ENCODE measurements around the gene LAMA4. TPM values are rescaled to one million over a fixed set of nuclear protein-coding genes. Genes with fewer than 3 reads are reported as not detected.

The LAMA4 gene
- polyA plus RNA-seq (ENCODE audit: insufficient read length in 4 of 4), result 100 to 1,000 TPM in 1 of 4 donors, 10 to 100 TPM in 3; 83.4 to 109 (median 89.0) TPM

DNA sequence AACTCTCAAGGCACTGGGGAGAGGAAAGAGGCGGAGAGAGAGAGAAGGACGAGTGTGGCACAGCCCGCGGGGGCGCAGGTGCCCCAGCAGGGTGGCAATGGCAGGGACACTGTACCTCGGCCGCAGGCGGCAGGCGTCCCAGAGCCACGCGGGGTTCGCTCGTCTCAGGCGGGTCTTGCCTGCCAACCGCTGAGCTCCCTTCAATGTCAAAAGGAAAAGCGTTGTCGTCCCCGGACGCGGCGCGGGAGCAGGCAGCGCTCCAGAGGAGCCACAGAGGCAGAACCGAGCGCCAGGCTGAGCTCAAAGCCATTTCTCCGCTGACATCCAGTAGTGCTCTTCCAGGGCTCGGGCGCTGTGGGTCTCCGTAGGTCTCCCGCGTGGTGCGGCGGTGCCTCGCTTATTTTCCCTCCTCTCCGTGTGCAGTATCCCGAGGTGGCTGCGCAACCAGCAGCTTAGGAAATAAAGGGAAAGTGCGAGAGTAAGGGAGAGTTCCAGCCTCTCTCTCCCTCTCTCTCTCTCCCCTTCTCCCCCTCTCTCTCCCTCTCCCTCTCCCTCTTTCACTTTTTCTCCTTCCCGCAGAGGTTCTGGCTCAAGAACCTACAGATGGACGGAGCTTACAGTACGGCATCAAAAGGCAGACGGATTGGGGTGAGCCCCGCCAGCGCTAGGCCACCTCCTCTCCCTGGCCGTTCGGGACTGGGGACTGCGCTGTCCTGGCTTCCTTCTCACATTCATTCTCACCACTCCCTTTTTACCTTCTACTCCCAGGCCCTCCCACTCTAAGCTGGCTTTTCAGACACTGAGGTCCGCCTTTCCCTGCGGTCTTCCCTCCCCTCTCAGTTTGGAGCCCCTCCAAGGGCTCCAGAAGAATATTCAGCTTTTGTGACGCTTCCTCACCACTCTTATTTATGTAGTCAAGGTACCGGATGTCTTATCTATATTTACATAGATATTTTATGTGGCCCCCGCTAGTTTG lies at the start of gene LAMA4:
Gene LAMA4 (minus strand): TSS at position 727 of the 976 bp plus-strand sequence. CDS start 417 bp downstream, at position 310.
- peak in 2 of 4 donors; percentile 61 to 69 for DNase-seq (ENCODE audit: low read depth in 4 of 4, low spot score in 2 of 4)

- DNase-seq (ENCODE audit: low read depth in 4 of 4, low spot score in 2 of 4), result no peak
Measured at GRCh38 chr6:112302142-112302705, 47.9 kb upstream of the LAMA4 start.

GRCh38 chr6:112300896-112301295 lies 46.5 kb upstream of the LAMA4 start:
- DNase-seq (ENCODE audit: low read depth in 4 of 4, low spot score in 2 of 4), result no peak

DNA sequence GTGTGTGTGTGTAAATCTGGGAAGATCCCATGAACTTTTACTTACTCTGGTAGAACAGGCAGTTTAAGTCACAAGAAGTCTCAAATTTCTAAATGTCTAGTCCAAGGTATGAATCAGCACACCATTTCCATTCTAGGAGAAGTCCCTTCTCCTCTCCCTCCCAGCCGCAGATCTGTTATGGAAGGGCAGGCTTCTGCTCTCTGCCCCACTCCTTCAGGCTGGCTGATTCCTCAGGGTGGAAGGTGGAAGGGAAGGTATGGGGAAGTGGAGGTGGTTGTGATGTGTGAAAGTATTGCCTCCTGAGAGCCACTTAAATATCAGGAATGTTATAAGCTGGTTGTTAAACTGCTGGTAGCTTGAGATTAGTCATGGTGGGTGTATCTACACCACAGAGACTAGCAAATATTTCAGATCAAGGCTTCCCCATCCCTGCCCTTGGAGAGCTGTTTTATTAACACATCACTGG lies 44.5 kb upstream of the LAMA4 start:
- DNase-seq (ENCODE audit: low read depth in 4 of 4, low spot score in 2 of 4), result no peak

DNA sequence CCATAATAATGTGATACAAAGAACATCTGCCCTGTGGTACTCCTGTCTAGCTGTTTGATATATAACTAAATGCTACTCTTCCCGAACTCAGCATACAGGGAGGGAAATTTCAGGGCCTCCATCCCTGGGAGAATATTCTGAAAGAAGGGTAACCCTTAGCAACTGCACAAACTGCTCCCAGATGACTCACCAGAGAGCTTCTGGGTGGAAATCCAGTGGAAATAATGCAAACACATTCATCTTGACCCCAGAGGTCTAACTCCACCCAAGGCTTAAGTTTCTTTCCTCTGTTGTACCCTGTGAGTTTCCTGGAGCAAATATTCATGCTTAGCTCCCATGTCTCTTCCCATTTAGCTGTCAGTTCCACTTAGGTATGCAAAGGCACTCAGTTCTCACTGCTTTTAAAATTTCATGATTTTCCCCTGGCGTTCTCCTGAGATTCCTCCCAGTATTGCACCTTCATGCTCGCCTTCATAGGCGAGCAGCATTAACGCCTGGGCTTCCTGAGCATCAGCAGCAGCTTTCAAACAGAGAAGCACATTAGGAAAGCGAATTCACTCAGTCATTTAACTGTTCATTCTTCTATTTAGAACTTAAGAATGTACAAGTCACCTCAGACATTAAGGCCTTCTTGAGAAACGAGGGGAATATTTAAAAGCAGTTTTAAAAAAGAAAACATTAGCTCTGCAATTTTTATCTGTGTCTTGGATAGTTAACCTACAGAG lies 43.8 kb upstream of the LAMA4 start:
- DNase-seq (ENCODE audit: low read depth in 4 of 4, low spot score in 2 of 4), result no peak

DNA sequence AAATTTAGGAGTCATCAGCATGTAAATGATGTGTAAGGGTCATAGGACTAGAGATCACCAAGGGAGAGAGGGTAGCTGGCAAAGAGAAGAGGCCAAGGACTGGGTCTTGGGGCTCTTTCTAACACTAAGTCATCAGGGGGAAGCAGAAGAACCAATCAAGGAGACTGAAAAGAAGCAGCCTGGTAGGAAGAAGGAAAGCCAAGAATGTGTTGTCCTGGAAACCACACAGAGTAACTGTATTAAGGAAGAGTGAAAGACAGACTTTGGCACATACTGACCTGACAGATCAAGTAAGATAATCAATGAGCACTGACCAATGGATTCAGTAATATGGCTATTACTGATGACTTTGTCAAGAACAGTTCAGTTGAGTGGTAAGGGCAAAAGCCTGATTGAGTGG lies 42.3 kb upstream of the LAMA4 start:
- DNase-seq (ENCODE audit: low read depth in 4 of 4, low spot score in 2 of 4), result no peak

- no peak for DNase-seq (ENCODE audit: low read depth in 4 of 4, low spot score in 2 of 4)
Measured at GRCh38 chr6:112296122-112296521, 41.8 kb upstream of the LAMA4 start.

GRCh38 chr6:112291161-112291762 lies 36.9 kb upstream of the LAMA4 start:
- no peak for DNase-seq (ENCODE audit: low read depth in 4 of 4, low spot score in 2 of 4)

DNA sequence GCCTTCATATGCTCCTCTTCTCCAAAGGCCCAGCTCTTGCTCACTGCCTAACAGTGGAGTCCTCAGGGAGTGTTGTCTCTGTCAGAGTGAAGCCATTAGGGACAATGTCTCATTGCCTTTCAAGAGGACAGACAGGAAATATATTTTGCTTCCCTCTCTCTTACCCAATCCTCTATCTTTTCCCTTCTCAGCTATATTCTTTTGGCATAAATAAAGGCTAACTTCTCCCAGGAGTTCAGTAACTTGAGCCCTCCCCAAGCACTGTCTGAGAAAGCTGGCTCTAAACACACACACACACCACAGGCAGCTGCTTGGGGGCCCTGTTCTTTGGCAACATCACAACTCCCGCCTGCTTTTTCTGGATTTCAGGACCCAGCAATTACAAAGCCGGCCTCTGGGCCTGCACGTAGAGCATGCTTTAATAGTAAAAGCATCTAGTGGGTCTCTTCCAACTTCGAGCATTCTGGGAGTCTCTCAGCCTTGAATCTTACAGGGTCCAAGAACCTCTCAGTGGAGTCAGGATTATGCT lies 34.7 kb upstream of the LAMA4 start:
- peak in 3 of 4 donors; percentile 64 to 75 (median 68) for DNase-seq (ENCODE audit: low read depth in 4 of 4, low spot score in 2 of 4)

GRCh38 chr6:112288475-112288874 lies 34.1 kb upstream of the LAMA4 start:
- DNase-seq (ENCODE audit: low read depth in 4 of 4, low spot score in 2 of 4), result no peak

- DNase-seq (ENCODE audit: low read depth in 4 of 4, low spot score in 2 of 4), result no peak
Measured at GRCh38 chr6:112287577-112288225, 33.3 kb upstream of the LAMA4 start.

- no peak for DNase-seq (ENCODE audit: low read depth in 4 of 4, low spot score in 2 of 4)
Measured at GRCh38 chr6:112286500-112287144, 32.3 kb upstream of the LAMA4 start.

GRCh38 chr6:112286010-112286409 lies 31.6 kb upstream of the LAMA4 start:
- no peak for DNase-seq (ENCODE audit: low read depth in 4 of 4, low spot score in 2 of 4)

- DNase-seq (ENCODE audit: low read depth in 4 of 4, low spot score in 2 of 4), result no peak
Measured at GRCh38 chr6:112284603-112285002, 30.2 kb upstream of the LAMA4 start.

DNA sequence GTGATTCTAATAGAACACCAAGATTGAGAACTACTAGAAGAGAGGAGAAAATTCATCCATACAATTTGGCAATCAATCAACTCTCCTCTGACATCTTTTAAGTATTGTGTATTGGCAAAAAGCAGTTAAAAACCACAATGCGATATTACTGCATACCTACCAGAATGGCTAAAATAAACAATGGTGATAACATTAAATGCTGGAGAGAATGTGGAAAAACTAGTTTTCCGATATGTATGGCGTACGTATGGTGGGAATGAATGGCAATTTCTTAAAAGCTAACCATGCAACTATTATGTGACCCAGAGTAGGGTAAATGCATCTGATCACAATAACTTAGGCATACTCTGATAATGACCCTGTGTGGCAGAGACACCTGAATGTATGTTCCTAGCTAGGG lies 29.3 kb upstream of the LAMA4 start:
- no peak for DNase-seq (ENCODE audit: low read depth in 4 of 4, low spot score in 2 of 4)

DNA sequence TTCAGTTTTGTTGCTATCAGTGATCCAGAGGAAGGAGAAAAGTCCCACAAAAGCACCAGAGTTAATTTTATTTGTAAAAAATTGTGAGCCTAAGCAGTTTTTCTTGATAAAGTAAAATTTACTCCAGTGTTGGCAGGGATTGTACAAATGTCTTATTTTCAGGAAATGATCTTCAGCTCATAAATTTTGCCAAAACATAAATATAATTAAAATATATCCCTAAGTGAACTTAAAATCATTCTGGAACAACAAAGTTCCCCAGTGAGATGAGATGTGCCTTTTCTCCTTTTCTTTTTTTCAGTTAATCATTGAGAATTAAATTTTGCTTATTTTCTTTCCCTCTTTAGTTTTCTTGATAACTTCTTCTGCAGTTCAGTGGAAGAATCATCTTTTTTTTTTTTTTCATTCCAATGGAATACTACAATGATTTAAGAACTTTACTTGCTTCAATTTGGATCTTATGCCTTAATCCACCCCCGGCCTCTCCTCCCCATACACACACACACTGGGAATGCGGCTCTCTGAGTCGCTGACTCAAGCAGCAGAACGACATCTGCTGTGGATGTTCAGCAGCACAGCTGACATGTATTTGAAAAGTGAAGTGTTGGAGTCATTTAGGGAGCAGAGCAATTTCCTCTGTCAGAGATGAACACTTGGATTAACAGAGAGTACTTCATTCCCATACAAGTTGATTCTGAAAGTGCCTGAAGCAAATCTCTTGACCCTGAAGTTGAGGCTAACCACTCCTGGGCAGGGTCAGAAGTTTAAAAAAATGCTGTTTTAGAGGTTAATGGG lies 27.7 kb upstream of the LAMA4 start:
- DNase-seq (ENCODE audit: low read depth in 4 of 4, low spot score in 2 of 4), result peak in 3 of 4 donors; percentile 48 to 68 (median 62)

DNA sequence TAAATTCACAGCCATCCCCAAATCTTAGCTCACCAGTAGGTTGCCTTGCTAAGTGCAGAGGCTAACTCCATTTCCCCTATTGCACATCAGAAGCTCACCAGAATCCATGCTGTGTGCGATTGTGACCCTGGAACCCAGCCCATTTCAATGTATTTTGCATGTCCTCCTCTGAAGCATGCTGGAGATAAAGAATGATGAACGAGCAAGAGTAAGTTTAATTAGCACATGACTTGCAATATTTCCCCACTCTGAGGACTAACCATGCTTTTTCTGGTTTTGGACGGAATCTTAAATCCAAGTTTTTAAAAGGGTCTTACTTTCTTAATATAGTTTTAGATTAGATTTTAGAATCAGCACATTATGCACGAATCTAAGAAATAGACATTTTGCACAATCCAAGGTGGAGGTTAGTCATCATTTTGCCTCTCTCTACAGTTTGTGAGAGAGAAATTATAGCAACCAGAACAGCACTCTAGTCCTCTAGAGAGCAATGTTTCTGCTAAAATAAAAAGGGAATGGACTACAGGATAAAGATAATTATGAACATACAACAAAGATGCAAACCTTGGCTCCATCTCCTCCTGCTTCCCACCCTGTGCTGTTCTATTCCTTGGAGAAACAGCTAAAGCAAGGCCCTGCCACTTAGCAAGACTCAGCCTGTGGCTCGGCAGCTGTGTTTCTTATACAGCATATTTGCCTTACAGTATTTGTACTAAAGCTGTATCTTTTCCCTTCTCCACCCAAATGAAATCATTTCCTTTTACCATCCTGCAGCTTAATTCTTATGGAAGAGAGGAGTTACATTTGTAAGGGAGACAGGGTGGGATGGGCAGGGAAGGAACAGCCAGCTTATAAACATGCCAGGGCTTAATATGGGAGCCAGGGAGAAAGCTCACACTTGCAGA lies 24.9 kb upstream of the LAMA4 start:
- DNase-seq (ENCODE audit: low read depth in 4 of 4, low spot score in 2 of 4), result no peak
